Esophagus muscularis mucosa (tissue), 4 donors: ENCODE data around the gene TBCB. TPM values are rescaled to one million over a fixed set of nuclear protein-coding genes. Genes with fewer than 3 reads are reported as not detected.

Source experiments
- DNase-seq: peaks from one replicate; pipeline ENCODE4 v3.0.0-alpha.2; 2017; ENCODE audit errors: extremely low spot score
- H3K27ac ChIP-seq, 4 donors: fragments of 200-600 bp; sonication (generic); replicated peaks in 1 of 4; 1 replicate in 3 of 4; 2 replicates in 1 of 4; pipeline ENCODE4 v1.5.1; 2016 to 2019; ENCODE audit warnings: mild to moderate bottlenecking in 1 of 4
- H3K27me3 ChIP-seq, 4 donors: fragments of 200-600 bp; sonication (generic); one replicate each; pipeline versions ENCODE4 v1.5.1 to v1.6.0; 2016 to 2019
- H3K36me3 ChIP-seq, 4 donors: fragments of 200-600 bp; sonication (generic); one replicate each; pipeline ENCODE4 v1.5.1; 2016 to 2019
- H3K4me1 ChIP-seq, 4 donors: fragments of 200-600 bp; sonication (generic); one replicate each; pipeline ENCODE4 v1.5.1; 2016 to 2019
- H3K4me3 ChIP-seq, 4 donors: fragments of 200-600 bp; sonication (generic); 1 replicate in 2 of 4; 2 replicates in 2 of 4; pipeline ENCODE4 v1.5.1; 2016 to 2019; ENCODE audit warnings: mild to moderate bottlenecking in 4 of 4, moderate library complexity in 1 of 4
- H3K9me3 ChIP-seq, 4 donors: fragments of 200-600 bp; sonication (generic); 1 replicate in 3 of 4; 2 replicates in 1 of 4; pipeline ENCODE4 v1.5.1; 2016 to 2019
- CTCF ChIP-seq, 3 experiments: fragments of 200-600 bp in 2 of 3; fragments of 450-650 bp in 1 of 3; sonication (generic) in 2 of 3; IDR thresholded peaks; one replicate each; pipeline ENCODE4 v1.5.1; 2017 to 2019; ENCODE audit warnings: antibody characterized with exemption in 3 of 3, mild to moderate bottlenecking in 2 of 3, moderate library complexity in 1 of 3
- EP300 ChIP-seq: sonication (generic); formaldehyde crosslinking; IDR thresholded peaks from one replicate; pipeline ENCODE4 v1.6.1; 2017; ENCODE audit warnings: antibody characterized with exemption
- POLR2A ChIP-seq: fragments of 450-650 bp; IDR thresholded peaks from one replicate; pipeline ENCODE4 v1.6.1; 2017; ENCODE audit warnings: antibody characterized with exemption, moderate library complexity, mild to moderate bottlenecking, low read depth
- POLR2AphosphoS5 ChIP-seq, 2 donors: sonication (generic); formaldehyde crosslinking; IDR thresholded peaks; one replicate each; pipeline ENCODE4 v1.6.1; 2017; ENCODE audit warnings: antibody characterized with exemption in 2 of 2
- WGBS: methylation state at CpG from one replicate; pipeline ENCODE4 v1.1.5; 2018; 5-methylcytosine and 5-hydroxymethylcytosine counted together
- intact Hi-C: fragments of 100-400 bp; cut with DNase I; formaldehyde crosslinking; loops from one replicate; pipeline ENCODE4 v1.15.1; 2023
- total RNA-seq, 4 donors: library from RNA; depleted of rRNA; stranded (reverse); fragments of >200 nt; gene quantifications; one replicate each; pipeline versions ENCODE4 v1.1.0 to v1.2.1, GENCODE V29; 2016

The TBCB gene
- total RNA-seq, 4 donors from 2014 or later, result 164 to 230 (median 192) TPM

- 98% methylated on average over 10 of the region's 13 CpGs for WGBS
- peaks cover 0 to 8% (median 5%) of the 10 kb centered on the region in 4 donors for H3K4me1 ChIP-seq
- H3K27ac ChIP-seq, result no peak overlapping the region
- DNase-seq, result no peak
- intact Hi-C loops, result no loop called here
- TF ChIP-seq CTCF (IDR thresholded peaks at IDR 0.05), result no peak
- TF ChIP-seq POLR2AphosphoS5 (IDR thresholded peaks at IDR 0.05), result no peak
- no peaks in the 10 kb centered on the region for H3K27me3 ChIP-seq
- H3K9me3 ChIP-seq, result no peaks in the 10 kb centered on the region
- H3K4me3 ChIP-seq, result no peak overlapping the region
- no peaks in the 10 kb centered on the region for H3K36me3 ChIP-seq
These were observed 32.4 kb upstream of the TBCB start for GRCh38 chr19:36082916-36083315.

GRCh38 chr19:36084231-36085009, 30.8 kb upstream of the TBCB start:
- intact Hi-C loops, result no loop called here
- Histone ChIP-seq H3K4me1 (peaks cover 0 to 8% (median 5%) of the 10 kb centered on the region in 4 donors), H3K9me3 (no peaks in the 10 kb centered on the region), H3K27ac (no peak overlapping the region), H3K4me3 (no peak overlapping the region), H3K36me3 (no peaks in the 10 kb centered on the region), H3K27me3 (no peaks in the 10 kb centered on the region)
- TF ChIP-seq EP300 (no peak), CTCF (IDR thresholded peaks at IDR 0.05) (no peak), POLR2AphosphoS5 (IDR thresholded peaks at IDR 0.05) (no peak), POLR2A (no peak)
- WGBS, result 88% methylated on average over 9 of the region's 12 CpGs
- DNase-seq, result no peak

GRCh38 chr19:36086326-36086725, 28.9 kb upstream of the TBCB start:
- Histone ChIP-seq H3K36me3 (no peaks in the 10 kb centered on the region), H3K27ac (no peak overlapping the region), H3K4me1 (peaks cover 0 to 6% (median 3%) of the 10 kb centered on the region in 4 donors), H3K27me3 (no peaks in the 10 kb centered on the region), H3K9me3 (no peaks in the 10 kb centered on the region), H3K4me3 (no peak overlapping the region)
- no peak for TF ChIP-seq POLR2AphosphoS5 (IDR thresholded peaks at IDR 0.05)
- no peak for TF ChIP-seq EP300
- TF ChIP-seq POLR2A, result no peak
- TF ChIP-seq CTCF (IDR thresholded peaks at IDR 0.05), result no peak
- DNase-seq, result no peak
- 90% methylated on average over 7 of the region's 9 CpGs for WGBS
- intact Hi-C loops, result no loop called here

GRCh38 chr19:36089847-36090246, 25.4 kb upstream of the TBCB start:
- DNase-seq, result no peak
- 100% methylated on average over 2 of the region's 5 CpGs for WGBS
- Histone ChIP-seq H3K27ac (no peak overlapping the region), H3K27me3 (no peaks in the 10 kb centered on the region), H3K9me3 (no peaks in the 10 kb centered on the region), H3K36me3 (no peaks in the 10 kb centered on the region), H3K4me3 (no peak overlapping the region), H3K4me1 (peaks cover 0 to 8% (median 0%) of the 10 kb centered on the region in 4 donors)
- TF ChIP-seq CTCF (IDR thresholded peaks at IDR 0.05) (no peak), POLR2A (no peak), POLR2AphosphoS5 (IDR thresholded peaks at IDR 0.05) (no peak), EP300 (no peak)
- intact Hi-C loops, result no loop called here
